HG03095 (cell line): Measurements from ENCODE around the gene NUF2.
"Not testable (repeated sequence)": the region's sequence is repeated elsewhere in the genome, so short reads cannot be mapped to it uniquely, and the experiment has no call there.

ENCODE experiments used
- ATAC-seq: cut with Tn5 transposase; IDR thresholded peaks from one replicate; pipeline ENCODE4 v1.9.1; 2021; ENCODE audit warnings: moderate library complexity; ENCODE audit not compliant: unreplicated experiment

Gene NUF2

DNA sequence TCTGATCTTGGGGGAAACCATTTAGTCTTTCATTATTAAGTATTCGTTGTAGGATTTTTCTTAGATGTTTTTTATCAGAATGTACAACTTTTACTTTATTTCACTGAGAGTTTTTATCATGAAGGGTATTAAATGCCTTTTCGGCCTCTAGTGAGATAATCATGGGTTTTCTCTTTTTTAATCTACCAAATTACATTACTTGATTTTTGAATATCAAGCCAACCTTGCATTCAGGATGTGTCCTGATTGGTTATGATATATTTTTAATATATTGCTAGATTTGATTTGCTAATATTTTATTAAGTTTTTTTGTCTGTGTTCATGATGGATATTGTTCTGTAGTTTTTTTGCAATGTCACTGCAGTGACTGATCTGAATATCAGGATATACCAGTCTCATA lies 9.4 kb downstream of the NUF2 start:
- no peak for ATAC-seq

DNA sequence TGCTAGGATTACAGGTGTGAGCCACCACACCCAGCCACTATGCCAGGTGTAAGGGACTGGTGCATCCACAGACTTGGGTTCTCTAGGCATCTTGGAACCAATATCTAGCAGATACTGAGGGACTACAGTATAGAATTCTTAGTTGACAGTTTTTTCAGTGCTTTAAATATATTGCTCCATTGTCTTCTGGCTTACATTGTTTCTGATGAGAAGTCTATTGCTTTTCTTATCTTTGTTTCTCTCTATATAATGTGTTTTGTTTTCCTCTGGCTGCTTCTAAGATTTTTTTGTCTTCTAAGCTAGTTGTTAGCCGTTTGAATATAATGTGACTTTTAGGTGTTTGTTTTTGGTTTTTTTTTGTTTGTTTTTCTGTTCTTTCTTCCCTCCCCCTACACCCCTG lies 13.5 kb downstream of the NUF2 start:
- ATAC-seq, result no peak

DNA sequence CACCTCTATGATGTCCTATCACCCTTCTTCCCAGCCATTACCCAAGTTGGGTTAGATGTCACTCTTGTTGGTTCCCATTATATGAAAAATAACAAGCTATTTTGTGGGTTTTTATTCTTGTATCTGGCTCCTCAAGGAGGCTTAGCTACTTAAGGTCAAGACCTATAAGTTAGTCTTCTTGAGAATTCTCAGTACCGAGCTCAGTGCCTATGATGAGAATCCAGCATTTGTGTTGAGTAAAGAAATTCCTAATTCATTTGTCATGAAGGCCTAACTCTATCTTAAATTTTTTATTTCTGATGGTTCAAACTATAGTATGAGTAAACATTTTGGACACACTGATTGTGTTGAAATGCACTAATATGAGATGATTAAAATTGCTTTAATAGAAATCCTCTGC lies 15.9 kb downstream of the NUF2 start:
- ATAC-seq, result no peak

DNA sequence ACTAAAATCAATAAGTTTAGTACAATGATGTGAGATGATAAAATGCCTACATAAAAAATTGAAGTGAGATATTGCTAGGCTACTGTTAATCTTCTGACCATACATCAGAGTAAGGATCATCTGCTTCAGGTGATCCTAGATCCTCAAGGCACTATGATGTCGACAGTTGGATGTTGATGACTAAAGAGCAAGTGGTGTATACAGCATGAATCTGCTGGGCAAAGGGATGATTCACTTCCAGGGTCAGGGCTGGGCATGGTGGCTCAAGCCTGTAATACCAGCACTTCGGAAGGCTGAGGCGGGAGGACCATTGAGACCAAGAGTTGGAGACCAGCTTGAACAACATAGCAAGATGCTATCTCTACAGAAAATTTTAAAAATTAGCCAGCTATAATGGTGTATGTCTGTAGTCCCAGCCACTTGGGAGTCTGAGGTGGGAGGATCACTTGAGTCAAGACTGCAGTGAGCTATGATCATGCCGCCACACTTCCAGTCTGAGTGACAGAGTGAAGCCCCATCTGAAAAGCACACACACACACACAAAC lies 24.6 kb downstream of the NUF2 start:
- no peak for ATAC-seq

DNA sequence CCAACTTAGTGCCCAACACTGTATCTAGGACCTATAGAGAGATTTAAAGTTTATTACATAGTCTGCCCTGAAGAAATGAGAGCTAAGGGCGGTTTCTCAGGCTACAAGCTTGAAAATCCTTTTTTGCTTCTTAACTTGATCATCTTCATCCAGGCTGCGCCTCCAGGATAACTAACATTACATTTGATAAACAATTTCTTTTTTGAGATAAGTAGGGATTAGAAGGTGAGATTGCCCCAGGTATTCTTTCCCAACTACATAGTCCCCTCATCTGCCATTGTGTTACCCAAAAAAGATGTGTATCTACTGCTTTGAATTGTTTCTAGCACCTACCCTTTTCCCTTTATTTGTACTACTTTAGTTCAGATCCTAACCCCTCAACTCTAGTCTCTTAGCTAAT lies 25.4 kb downstream of the NUF2 start:
- ATAC-seq, result no peak

DNA sequence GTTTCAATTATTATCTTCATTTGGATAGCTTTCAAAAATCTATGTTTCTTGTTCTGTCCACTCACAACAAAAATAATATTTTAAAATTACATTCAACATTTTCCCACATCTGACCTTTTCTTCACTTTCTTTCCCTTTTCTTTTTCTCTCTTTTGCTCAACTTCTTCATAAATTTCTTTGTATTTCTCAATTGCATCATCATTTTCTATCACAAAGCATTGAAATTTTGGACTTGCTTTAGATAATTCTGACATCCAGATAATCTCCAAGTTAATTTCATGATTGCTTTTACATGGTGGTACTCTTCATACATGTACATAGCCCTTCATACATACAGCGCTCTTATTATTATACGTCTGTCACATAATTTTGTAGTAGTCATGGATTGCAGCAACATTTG lies 30.2 kb downstream of the NUF2 start:
- ATAC-seq, result no peak

DNA sequence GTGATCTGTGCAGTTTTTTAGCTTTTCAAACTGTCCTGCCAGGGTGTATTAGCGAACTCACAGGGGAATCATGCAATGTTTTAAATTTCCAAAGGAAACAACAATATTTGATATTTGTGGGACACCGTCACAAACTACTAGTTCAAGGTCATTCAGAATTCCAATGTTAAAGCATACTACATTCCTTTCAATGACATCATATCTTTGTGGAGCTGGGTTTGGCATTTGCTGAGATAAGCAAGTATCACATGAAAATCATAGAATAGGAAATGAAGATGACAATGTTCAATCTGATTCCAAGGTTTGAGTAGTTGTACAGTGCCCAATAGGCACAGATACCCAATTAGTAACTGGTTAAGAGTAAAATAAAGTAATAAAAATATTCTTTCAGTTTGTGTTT lies 35.6 kb downstream of the NUF2 start:
- no peak for ATAC-seq

DNA sequence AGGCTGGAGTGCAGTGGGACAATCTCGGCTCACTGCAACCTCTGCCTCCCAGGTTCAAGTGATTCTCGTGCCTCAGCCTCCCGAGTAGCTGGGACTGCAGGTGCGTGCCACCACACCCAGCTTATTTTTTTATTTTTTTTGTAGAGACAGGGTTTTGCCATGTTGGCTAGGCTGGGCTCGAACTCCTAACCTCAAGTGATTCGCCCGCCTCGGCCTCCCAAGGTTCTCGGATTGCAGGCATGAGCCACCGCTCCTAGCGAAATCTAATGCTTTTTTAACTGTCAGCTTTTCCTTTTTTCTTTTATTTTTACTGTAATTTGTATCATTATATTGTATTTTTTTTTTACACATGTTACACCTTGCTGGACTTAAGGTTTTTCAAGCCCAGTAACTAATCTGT lies 36.4 kb downstream of the NUF2 start:
- ATAC-seq, result not testable (repeated sequence)

DNA sequence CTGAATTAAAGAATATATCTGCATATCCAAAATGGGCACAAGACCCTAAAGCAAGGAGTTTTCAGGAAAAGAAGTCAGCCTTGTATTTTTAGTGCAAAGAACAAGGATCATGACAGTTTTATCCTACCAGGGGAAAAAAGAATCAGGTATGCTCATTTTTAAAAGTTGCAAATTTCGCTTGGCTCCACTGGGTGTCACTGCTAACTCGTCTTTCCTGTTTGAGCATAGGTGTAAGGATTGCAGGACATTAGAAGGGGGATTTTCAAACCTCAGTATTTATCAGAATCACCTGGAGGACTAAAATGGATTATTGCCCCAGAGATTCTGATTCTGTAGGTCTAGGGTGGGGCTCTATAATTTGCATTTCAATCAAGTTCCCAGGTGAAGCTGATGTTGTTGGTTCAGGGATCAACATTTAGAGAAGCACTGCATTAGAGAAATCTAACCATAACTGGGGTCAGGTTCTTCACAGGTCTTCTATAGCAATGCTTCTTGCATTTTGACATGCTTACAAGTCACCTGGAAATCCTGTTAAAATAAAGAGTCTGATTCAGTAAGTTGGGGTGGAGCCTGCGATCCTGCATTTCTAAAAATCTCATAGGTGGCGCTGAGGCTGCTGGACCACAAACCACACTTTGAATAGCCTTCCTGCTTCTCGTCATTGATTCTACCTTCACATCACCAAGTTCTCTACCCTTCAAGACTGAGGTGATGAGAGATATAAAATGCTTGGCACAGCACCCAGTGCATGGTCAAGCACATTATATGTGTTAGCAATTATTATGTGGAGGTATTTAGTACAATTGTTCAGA lies 39.6 kb downstream of the NUF2 start:
- ATAC-seq, result no peak

DNA sequence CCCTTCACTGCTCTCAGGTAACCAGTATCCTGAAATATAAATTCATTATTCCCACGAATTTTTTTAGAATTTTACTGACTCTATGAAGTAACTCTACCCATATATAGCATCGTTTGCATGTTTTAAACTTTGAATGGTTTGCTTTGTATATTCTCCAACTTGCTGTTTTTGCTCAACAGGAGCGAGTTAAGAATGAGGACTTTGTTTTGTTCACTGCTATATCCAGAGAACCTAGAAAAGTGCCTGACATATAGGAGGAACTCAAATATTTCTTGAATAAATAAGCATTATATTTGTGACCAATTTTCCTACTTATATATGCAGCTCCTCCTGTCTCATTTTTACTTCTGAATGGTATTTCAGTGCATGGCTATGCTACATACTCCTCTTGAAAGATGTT lies 43.4 kb downstream of the NUF2 start:
- no peak for ATAC-seq

DNA sequence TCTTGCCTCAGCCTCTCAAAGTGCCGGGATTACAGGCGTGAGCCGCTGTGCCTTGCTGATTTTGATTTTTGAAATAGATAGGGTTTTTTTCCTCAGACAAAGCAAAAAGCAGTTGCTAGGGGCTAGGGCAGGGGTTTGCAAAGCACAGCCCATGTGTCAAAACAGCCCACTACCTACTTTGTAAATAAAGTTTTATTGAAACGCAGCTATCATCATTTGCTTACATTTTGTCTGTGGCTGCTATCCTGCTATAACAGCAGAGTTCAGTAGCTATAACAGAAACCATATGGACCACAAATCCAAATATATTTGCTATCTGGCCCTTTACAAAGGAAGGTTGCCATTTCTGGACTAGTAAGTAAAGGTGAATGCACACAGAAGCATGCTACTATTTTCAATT lies 44.8 kb downstream of the NUF2 start:
- ATAC-seq, result no peak

DNA sequence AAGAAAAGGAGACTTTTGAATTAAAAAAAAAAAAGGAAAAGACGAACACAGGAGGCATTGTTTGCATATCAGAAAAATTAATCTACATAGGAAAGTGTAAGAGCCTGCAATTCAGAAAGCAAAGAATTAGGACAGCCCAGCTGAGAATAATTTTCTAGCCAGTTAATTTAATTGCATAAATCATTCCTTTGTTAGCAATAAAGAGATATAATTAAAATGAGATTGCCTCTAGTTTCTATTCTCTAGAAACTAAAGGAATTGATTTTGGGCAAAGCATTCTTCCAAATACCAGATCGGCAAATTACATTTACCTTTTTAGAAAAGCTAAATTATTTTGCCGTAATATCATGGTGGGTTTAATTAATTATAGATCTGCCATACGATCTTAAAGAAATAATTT lies 46.0 kb downstream of the NUF2 start:
- ATAC-seq, result no peak

DNA sequence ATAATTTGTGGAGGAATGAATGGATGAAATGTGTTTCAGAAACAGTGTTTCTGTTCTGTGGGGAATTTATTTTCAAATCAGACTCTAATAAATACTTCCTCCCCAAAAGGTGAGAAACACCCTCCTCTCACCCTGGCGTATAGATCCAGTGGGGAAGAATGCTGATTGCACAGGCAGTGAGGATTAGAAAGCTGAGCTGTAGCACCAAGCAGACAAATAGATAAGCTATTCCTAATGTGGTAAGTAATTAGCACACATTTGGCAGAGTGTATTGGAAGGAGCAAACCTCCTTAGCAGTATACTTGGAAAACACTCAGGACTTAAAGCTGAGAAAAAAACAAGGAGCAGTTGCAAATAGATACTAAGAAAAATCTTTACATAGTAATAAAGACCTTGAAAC lies 50.8 kb downstream of the NUF2 start:
- ATAC-seq, result no peak

DNA sequence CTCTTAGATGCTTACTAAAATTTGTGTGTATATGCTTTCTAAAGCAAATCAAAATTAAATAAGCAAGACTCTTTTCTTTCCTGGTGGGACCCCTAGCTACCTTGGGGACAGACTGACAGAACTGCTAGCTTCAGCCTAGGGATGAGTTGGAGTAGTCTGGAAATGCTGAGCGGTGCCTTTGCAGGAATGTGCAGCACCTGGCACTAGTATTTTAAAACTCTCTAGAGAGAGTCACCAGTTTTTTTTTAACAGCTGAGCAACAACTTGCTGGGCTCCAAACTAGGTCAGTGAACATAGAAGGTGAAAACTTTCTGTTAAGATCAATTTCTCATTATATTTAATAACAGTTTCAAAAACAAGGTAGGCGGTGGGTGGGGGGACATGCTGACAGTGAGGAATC lies 56.8 kb downstream of the NUF2 start:
- ATAC-seq, result no peak

DNA sequence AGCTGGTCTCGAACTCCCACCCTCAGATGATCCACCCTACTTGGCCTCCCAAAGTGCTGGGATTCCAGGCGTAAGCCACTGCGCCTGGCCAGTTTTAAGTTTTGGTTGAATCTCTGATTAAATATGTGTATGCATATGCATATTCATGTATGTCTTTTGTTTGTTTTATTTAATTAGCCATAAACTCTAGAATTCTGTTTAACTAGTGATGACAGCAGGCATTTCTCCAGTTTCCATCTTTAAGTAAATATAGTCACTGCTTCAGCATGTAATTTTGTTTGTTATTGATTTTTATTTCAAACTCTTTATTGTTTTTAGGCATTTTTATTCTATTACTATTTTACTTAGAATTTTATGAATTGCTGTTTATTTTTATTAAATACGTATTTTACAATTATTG lies 58.0 kb downstream of the NUF2 start:
- ATAC-seq, result no peak

DNA sequence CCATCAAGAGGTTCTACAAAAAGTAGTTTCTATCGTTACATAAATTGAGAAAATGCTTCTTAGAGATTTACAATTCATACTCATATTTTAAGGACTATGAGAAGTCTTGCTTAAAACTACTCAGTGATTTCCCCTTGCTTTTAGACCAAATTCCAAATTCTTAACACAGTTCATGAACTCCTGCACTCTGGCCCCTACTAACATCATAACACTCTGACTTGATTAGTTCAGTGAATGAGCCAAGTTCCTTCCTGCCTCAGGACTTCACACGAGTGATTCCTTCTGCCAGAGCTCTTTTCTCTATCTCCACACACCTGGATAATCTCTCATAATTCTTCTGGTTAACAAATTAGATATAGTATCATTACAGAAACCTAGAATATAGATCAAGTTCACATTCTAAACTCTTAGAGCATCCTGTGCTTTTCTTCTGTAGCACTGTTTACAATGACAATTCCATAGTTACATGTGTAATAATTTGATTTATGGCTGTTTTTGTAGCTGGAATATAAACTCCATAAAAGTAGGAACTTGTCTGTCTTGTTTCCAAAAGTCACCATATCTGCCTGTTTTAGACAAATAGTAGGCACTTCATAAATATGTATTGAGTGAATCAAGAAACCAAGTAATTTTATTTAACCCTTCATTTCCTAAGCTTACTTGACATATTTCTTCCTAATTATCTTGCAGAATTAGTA lies 59.9 kb downstream of the NUF2 start:
- no peak for ATAC-seq

DNA sequence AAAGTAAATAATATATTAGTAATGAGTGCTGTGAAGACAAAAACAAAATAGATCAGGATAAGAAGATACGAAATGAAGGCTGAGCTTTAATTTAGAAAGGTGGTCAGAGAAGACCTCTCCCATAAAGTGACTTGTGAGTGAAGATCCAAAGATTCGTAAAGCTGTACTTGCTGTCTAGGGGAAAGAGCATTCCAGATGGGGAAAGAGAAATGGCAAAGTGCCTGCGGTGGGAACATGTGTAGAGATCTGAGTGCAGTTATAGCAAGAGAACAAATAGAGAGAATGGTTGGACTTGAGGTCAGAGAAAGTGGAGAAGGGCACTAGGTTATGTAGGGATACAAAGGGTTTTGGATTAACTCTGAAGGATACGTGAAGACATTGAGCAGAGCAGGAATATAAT lies 60.6 kb downstream of the NUF2 start:
- ATAC-seq, result no peak

DNA sequence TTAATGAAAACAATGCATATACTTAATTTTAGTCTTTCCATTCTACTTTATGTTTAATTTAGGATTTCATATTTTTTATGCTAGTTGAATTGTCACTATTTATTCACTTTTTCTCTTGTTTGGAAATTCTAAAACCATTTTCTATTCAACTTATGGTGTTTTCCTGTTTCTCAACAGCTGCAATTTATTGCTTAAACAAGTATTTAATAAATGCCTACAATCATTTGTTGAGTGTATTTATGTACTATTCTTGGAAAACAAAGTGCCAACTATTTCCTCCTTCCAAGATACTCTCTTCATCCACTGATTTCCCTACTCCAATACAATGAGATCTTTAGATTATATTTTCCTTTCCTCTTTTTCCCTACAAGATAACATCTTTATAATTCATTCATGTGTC lies 65.4 kb downstream of the NUF2 start:
- ATAC-seq, result no peak

DNA sequence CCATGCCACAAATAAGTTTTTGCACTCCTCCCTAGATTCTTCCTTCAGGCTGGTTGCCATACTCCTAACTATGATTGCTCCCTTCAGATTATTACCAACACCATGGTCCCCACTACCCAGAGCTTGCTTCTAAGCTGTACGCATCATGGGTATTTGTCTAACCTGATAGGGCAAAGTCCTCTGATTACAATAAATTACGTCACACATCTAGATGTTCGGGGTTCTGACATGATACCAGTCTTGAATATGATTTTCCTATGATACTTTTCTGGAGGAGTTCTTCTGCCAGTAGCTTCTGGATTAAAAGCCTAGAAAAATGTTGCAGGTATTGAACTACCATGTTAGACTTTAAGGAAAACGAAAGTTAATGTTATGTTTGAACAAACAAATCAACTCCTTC lies 67.2 kb downstream of the NUF2 start:
- no peak for ATAC-seq

DNA sequence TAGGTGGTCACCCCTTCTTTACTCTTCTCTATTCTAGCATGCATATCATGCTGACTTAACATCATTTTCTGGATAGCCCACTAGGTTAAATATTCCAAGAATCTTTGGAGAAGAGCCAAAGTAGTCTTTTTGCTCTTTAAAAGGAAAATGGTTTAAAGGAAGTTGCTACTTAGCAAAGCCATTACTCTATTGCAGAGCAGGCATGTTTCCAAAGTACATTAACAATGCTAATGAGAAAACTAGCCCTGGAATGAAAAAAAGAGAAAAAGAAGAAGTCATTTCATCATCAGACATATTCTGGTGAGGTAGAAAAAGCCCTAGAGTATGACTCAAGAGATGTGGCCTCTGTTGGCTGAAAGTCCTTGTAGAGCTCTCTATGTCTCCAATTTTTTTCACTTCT lies 74.0 kb downstream of the NUF2 start:
- no peak for ATAC-seq

DNA sequence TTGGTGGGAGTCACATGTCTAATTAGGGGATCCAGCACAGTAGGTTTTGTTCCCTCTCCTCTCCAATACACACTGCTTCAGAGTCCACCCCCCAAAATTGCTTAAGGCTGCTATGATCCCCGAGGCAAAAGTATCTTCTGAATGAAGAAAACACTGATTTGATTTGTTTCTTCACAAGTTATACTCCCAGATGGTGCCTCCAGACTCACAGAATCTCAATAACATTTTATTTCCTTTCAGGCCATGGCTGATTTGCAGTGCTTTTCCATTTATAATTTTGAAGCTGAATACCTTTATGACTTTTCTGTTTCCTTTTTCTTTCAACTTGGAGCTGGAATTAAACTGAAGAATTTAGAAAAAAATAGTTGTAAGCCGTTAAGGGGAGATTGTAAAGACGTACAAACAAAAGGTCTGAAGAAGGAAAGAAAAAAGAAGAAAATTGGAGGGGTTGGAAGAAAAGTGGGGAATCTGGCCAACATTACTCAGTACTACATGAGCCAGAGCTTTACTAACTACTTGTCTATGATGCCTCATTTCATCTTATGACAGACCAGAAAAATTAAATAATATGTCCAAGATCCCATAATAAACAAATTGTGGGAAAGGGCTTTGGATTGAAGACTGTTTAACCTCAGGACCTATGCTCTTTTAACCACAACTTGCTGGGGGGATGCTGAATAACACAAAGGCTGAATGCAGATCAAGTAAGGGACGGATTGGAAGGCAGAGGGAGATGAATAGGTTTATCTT lies 75.9 kb downstream of the NUF2 start:
- no peak for ATAC-seq

DNA sequence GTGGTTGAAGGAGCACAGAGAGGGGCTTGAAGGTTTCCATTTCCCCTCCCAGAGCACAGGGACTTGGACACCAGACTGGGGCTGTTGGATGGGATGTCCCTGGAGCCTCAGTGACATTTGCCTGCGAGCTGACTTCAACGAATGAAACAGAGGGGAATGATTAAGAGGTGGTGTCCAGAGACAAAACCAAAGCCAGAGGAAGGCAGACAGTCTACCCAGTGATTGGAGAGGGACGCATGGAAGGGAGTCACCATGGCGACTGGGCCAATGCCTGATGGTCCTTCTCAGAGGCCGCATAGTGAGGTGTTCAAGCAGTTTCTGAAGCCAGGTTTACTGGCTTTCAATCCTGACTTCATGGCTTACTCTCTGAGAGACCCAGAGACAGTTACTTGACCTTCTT lies 77.2 kb downstream of the NUF2 start:
- ATAC-seq, result no peak
